GM10266 (cell line): ENCODE measurements around the gene SCART1.

Experiments
- DNase-seq: peaks from one replicate; pipeline ENCODE4 v3.0.0; 2012; ENCODE audit errors: extremely low spot score
- TF ChIP-seq, protein P1 (sequence below): IDR thresholded peaks from 2 replicates; pipeline ENCODE4 v1.5.1; 2012; ENCODE audit warnings: mild to moderate bottlenecking, low read depth; ENCODE audit not compliant: control insufficient read depth, insufficient read depth; ENCODE audit errors: missing control alignments

The SCART1 gene

DNA sequence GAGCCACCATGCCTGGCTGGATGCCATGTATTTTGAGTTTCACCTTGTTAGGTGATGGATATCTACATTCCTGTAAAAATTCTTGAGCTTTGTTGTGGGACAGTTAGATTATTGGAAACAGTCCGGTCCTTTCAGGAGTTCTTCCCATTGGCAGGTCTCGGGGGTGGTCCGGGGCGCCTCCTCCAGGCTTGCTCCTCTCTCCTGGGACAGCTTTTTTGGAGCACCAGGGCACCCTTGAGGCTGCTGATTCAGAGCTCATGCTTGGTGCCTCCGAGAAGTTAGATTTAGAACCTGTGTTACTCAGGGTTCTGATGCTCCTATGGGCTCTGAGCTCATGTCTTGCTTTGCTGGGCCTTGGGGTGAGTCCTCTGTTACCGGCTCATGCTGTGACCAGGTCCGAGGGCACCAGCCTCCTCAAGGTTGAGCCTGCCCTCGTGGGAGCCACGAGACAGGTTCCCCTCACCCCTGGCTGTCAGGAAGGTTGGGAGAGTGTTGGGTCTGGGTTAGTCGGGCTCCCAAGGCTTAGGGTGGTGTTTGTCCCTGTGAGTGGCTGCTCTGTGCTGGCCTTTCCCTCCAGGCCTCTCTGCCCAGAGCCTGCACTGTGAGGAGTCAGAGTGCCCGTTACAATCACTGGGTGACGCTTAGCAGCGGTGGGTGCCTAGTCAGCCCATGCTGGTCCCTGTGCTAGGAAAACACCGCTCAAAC, 35.3 kb upstream of the SCART1 start:
- TF ChIP-seq, protein P1, sequence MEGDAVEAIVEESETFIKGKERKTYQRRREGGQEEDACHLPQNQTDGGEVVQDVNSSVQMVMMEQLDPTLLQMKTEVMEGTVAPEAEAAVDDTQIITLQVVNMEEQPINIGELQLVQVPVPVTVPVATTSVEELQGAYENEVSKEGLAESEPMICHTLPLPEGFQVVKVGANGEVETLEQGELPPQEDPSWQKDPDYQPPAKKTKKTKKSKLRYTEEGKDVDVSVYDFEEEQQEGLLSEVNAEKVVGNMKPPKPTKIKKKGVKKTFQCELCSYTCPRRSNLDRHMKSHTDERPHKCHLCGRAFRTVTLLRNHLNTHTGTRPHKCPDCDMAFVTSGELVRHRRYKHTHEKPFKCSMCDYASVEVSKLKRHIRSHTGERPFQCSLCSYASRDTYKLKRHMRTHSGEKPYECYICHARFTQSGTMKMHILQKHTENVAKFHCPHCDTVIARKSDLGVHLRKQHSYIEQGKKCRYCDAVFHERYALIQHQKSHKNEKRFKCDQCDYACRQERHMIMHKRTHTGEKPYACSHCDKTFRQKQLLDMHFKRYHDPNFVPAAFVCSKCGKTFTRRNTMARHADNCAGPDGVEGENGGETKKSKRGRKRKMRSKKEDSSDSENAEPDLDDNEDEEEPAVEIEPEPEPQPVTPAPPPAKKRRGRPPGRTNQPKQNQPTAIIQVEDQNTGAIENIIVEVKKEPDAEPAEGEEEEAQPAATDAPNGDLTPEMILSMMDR: no peak
- no peak for DNase-seq

DNA sequence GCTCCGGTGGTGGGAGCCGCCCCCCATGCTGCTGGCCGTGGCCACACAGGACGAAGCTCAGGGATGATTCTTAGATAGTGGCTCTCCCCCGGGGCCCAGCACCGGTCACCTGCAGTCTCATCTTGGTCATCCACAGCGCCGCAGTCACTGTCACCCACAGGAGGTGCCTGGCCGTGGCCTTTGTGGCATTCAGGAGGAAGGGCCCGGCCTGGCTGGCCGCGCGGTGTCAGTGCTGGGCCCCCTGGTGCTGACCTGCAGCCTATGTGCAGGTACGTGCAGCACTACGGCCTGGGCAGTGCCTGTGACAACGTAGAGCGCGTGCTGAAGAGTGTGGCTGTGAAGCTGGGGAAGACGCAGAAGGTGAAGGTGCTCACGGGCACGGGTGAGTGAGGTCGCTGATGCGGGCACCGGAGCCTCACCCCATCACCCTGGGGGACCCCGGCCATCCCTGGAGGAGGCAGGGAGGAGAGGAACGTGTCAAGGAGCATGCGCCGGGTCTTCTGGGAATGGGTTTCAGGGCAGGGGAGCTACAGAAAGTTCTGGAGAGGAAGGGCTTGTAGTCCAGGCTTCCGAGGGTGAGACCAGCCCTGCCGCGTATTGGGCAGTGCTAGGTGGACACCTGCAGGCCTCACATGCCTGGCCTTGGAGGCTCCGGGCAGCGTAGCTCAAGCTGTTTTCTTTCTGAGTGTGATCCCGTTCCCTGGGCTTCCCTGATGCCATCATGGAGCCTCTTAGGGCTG, 34.4 kb upstream of the SCART1 start:
- no peak for DNase-seq
- TF ChIP-seq, protein P1: no peak

DNA sequence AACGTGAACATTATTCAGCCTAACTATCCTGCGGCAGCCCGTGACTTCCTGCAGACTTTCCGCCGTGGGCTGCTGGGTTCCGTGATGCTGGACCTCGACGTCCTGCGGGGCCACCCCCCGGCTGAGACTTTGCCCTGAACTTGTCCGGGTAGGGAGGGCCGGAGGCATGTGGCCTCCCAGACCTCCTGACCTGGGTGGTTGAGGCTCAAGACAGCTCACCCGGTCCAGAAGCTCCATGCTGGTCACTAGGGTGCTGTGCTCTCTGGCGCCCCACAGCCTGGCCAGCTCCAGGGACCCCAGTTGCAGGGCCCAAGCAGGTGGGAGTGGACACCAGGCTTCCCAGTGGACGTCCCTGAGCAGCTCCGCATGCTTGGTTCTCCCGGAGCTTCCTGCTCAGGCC, 33.7 kb upstream of the SCART1 start:
- DNase-seq: no peak

DNA sequence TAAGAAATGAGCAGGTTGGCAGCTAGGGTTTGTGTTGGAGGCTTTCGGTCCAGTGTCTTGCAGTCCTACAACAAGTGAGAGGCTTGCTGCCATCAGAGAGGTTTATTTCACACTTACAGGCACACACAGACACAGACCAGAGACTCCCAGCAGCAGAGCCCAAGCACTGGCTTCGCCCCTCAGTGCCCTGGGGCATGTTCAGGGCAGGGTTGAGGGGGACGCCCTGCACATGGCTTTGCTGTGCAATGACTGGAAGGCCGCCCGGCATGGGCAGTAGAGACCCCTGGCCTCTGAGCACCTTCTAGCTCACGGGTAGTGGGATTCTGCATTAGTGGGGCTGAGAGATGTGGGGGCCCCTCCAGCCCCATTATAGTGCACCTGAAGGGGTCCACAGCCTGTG, 33.2 kb upstream of the SCART1 start:
- DNase-seq: no peak
- TF ChIP-seq, protein P1: no peak

More for the DNA sequence above, 33.7 kb upstream of the SCART1 start:
- TF ChIP-seq, protein P1: no peak

GRCh38 chr10:133421336-133422222, 32.2 kb upstream of the SCART1 start:
- peak; percentile 32 for DNase-seq
- TF ChIP-seq, protein P1: no peak

- DNase-seq: no peak
- TF ChIP-seq, protein P1: no peak
Measured at GRCh38 chr10:133422223-133422806, 31.4 kb upstream of the SCART1 start.
